Measurements from ENCODE around the gene MCTP1. TPM values are rescaled to one million over a fixed set of nuclear protein-coding genes. Genes with fewer than 3 reads are reported as not detected.

MCTP1 gene
- total RNA-seq, 1 experiment from 2014 or later = 7.5 TPM

- Histone ChIP-seq H3K9ac (ENCODE audit: low read length) (no peak overlapping the region), H3K4me3 (ENCODE audit: low read length) (no peak overlapping the region), H4K20me1 (ENCODE audit: low read length) (no peaks in the 10 kb centered on the region), H2AFZ (ENCODE audit: low read length) (no peak overlapping the region), H3K36me3 (ENCODE audit: low read depth, low read length) (no peaks in the 10 kb centered on the region), H3F3A (ENCODE audit: low read length, unreplicated experiment) (no peaks in the 10 kb centered on the region), H3K4me2 (ENCODE audit: low read length) (no peak overlapping the region), H3K27me3 (ENCODE audit: low read length) (no peaks in the 10 kb centered on the region), H3K9me2 (replicated peaks; ENCODE audit: low read length) (no peaks in the 10 kb centered on the region), H3K79me2 (ENCODE audit: low read length) (no peaks in the 10 kb centered on the region), H3K4me1 (ENCODE audit: insufficient read depth, low read length) (no peaks in the 10 kb centered on the region), H3K9me3 (ENCODE audit: low read length) (no peaks in the 10 kb centered on the region), H3K27ac (ENCODE audit: low read length) (no peak overlapping the region)
- CTCF ChIA-PET = no interaction called here
- DNase-seq (no peak), ATAC-seq (no peak)
- BruUV-seq (replicated peaks) = no TSS peak
- intact Hi-C loops (cut with micrococcal nuclease) = no loop called here
- POLR2A ChIA-PET (ENCODE audit: unreplicated experiment) = no interaction called here
- TF ChIP-seq EZH2phosphoT487 (IDR thresholded peaks at IDR 0.05; ENCODE audit: borderline replicate concordance, low read length) (no peak), CTCF (conservative IDR thresholded peaks at IDR 0.05; ENCODE audit: low read depth, low read length) (no peak), EZH2 (IDR thresholded peaks at IDR 0.05; ENCODE audit: low read length, unreplicated experiment) (no peak)
Observed at GRCh38 chr5:94759961-94760360, 524.9 kb downstream of the MCTP1 start.

- Histone ChIP-seq H3K4me2 (ENCODE audit: low read length) (no peak overlapping the region), H3K9me2 (replicated peaks; ENCODE audit: low read length) (no peaks in the 10 kb centered on the region), H3K9ac (ENCODE audit: low read length) (no peak overlapping the region), H3K27ac (ENCODE audit: low read length) (no peak overlapping the region), H3K36me3 (ENCODE audit: low read depth, low read length) (no peaks in the 10 kb centered on the region), H3K27me3 (ENCODE audit: low read length) (no peaks in the 10 kb centered on the region), H4K20me1 (ENCODE audit: low read length) (no peaks in the 10 kb centered on the region), H3K4me1 (ENCODE audit: insufficient read depth, low read length) (no peaks in the 10 kb centered on the region), H2AFZ (ENCODE audit: low read length) (no peak overlapping the region), H3K4me3 (ENCODE audit: low read length) (no peak overlapping the region), H3K79me2 (ENCODE audit: low read length) (no peaks in the 10 kb centered on the region), H3F3A (ENCODE audit: low read length, unreplicated experiment) (no peaks in the 10 kb centered on the region), H3K9me3 (ENCODE audit: low read length) (no peaks in the 10 kb centered on the region)
- intact Hi-C loops (cut with micrococcal nuclease) = no loop called here
- TF ChIP-seq EZH2 (IDR thresholded peaks at IDR 0.05; ENCODE audit: low read length, unreplicated experiment) (no peak), EZH2phosphoT487 (IDR thresholded peaks at IDR 0.05; ENCODE audit: borderline replicate concordance, low read length) (no peak), CTCF (conservative IDR thresholded peaks at IDR 0.05; ENCODE audit: low read depth, low read length) (no peak)
- ATAC-seq = no peak
- no TSS peak for BruUV-seq (replicated peaks)
- ChIA-PET POLR2A (ENCODE audit: unreplicated experiment) (no interaction called here), CTCF (no interaction called here)
- no peak for DNase-seq
Observed at GRCh38 chr5:94759022-94759421, 525.9 kb downstream of the MCTP1 start.

- DNase-seq (peak; percentile 63), ATAC-seq (peak; percentile 68)
- ChIA-PET POLR2A (ENCODE audit: unreplicated experiment) (no interaction called here), CTCF (no interaction called here)
- Histone ChIP-seq H3K27ac (ENCODE audit: low read length) (no peak overlapping the region), H3K9me2 (replicated peaks; ENCODE audit: low read length) (no peaks in the 10 kb centered on the region), H3K36me3 (ENCODE audit: low read depth, low read length) (no peaks in the 10 kb centered on the region), H3K27me3 (ENCODE audit: low read length) (no peaks in the 10 kb centered on the region), H3K79me2 (ENCODE audit: low read length) (no peaks in the 10 kb centered on the region), H3F3A (ENCODE audit: low read length, unreplicated experiment) (no peaks in the 10 kb centered on the region), H3K9ac (ENCODE audit: low read length) (no peak overlapping the region), H3K4me2 (ENCODE audit: low read length) (no peak overlapping the region), H3K4me3 (ENCODE audit: low read length) (no peak overlapping the region), H4K20me1 (ENCODE audit: low read length) (no peaks in the 10 kb centered on the region), H2AFZ (ENCODE audit: low read length) (no peak overlapping the region), H3K9me3 (ENCODE audit: low read length) (no peaks in the 10 kb centered on the region), H3K4me1 (ENCODE audit: insufficient read depth, low read length) (no peaks in the 10 kb centered on the region)
- intact Hi-C loops (cut with micrococcal nuclease) = no loop called here
- TF ChIP-seq EZH2phosphoT487 (IDR thresholded peaks at IDR 0.05; ENCODE audit: borderline replicate concordance, low read length) (no peak), EZH2 (IDR thresholded peaks at IDR 0.05; ENCODE audit: low read length, unreplicated experiment) (no peak), CTCF (conservative IDR thresholded peaks at IDR 0.05; ENCODE audit: low read depth, low read length) (no peak)
- no TSS peak for BruUV-seq (replicated peaks)
Observed at GRCh38 chr5:94754824-94755223, 530.1 kb downstream of the MCTP1 start.
